ENCODE data around the gene OR2L8.

The OR2L8 gene

DNA sequence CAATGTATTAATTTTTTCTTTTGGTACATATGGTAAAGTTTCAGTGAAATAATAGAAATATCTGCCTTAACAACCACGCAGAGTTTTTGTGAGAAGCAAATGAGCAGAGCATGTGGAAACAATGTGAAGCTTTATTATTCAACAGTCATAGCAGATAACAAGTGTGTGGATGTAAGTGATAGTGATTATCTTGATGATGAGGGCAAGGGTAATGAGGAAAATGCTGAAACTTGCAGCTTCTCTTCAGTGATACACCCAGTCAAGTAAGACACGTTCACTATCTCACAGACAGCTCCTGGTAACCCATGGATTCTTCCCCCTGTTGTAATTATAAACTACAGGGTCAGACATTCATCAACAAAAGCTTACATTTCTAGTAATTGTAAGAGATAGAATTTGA lies 50.2 kb downstream of the OR2L8 start:
- DNase-seq = no peak
